ENCODE data around the gene DDX5.

DNA sequence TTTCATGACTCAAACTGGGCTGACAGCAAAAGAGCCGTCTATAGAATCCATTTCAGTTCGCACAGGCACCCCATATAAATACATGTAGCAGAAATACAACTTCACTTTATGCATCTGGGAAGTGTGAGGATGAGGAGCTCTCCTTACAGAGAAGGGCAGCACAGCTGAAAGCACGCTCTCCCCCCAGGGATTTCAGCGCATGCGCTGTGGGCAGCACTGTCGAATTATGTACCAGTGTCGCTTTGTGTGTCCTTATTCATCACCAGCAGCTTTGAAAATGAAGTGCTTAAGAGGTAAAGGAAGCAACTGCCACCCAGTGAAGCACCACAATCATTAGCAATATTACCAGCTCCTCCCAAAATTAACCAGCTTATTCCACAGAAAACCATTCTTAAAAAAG is 40.6 kb upstream of the DDX5 start:
- TF ChIP-seq, protein P1, sequence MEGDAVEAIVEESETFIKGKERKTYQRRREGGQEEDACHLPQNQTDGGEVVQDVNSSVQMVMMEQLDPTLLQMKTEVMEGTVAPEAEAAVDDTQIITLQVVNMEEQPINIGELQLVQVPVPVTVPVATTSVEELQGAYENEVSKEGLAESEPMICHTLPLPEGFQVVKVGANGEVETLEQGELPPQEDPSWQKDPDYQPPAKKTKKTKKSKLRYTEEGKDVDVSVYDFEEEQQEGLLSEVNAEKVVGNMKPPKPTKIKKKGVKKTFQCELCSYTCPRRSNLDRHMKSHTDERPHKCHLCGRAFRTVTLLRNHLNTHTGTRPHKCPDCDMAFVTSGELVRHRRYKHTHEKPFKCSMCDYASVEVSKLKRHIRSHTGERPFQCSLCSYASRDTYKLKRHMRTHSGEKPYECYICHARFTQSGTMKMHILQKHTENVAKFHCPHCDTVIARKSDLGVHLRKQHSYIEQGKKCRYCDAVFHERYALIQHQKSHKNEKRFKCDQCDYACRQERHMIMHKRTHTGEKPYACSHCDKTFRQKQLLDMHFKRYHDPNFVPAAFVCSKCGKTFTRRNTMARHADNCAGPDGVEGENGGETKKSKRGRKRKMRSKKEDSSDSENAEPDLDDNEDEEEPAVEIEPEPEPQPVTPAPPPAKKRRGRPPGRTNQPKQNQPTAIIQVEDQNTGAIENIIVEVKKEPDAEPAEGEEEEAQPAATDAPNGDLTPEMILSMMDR (IDR thresholded peaks at IDR 0.05) = no peak
- TF ChIP-seq POLR2A (IDR thresholded peaks at IDR 0.05) (no peak), EP300 (IDR thresholded peaks at IDR 0.05) (no peak)

Measured in tibial nerve (tissue), 4 donors.